Measurements from ENCODE around the gene NUDT7. TPM values are rescaled to one million over a fixed set of nuclear protein-coding genes. Genes with fewer than 3 reads are reported as not detected.

NUDT7 gene
- total RNA-seq, 1 donor from 2014 or later, result 1.4 TPM

DNA sequence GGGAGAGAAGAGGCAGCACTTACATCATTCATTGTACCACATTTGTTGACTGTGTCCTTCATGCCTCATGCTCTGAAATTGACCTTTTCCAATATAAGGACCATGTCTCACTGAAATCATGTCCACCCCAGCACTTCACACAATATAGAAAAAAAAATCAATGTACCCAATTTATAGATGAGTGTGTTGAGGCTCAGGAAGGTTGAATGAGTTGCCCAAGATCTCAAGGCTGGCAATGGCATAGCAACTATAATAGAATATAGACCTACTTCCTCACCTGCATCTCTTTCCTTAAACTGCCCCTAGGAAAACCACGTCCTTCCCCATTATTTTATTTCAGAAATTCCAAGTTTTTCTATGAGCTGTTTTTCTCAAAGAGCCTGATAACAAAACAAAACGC lies 65.1 kb downstream of the NUDT7 start:
- H3K9me3 Mint-ChIP-seq (ENCODE audit: unreplicated experiment), result no peaks in the 10 kb centered on the region
- no peak overlapping the region for H3K27ac Mint-ChIP-seq (ENCODE audit: unreplicated experiment)
- TF ChIP-seq, protein P1, sequence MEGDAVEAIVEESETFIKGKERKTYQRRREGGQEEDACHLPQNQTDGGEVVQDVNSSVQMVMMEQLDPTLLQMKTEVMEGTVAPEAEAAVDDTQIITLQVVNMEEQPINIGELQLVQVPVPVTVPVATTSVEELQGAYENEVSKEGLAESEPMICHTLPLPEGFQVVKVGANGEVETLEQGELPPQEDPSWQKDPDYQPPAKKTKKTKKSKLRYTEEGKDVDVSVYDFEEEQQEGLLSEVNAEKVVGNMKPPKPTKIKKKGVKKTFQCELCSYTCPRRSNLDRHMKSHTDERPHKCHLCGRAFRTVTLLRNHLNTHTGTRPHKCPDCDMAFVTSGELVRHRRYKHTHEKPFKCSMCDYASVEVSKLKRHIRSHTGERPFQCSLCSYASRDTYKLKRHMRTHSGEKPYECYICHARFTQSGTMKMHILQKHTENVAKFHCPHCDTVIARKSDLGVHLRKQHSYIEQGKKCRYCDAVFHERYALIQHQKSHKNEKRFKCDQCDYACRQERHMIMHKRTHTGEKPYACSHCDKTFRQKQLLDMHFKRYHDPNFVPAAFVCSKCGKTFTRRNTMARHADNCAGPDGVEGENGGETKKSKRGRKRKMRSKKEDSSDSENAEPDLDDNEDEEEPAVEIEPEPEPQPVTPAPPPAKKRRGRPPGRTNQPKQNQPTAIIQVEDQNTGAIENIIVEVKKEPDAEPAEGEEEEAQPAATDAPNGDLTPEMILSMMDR (IDR thresholded peaks at IDR 0.05), result no peak
- H3K27me3 Mint-ChIP-seq (ENCODE audit: unreplicated experiment), result peaks cover 50% of the 10 kb centered on the region
- H3K36me3 Mint-ChIP-seq (ENCODE audit: unreplicated experiment), result no peaks in the 10 kb centered on the region
- peaks cover 6% of the 10 kb centered on the region for H3K4me1 Mint-ChIP-seq (ENCODE audit: unreplicated experiment)
- no peak for DNase-seq (ENCODE audit: extremely low spot score, unreplicated experiment)
- no peak overlapping the region for H3K4me3 Mint-ChIP-seq (ENCODE audit: unreplicated experiment)

DNA sequence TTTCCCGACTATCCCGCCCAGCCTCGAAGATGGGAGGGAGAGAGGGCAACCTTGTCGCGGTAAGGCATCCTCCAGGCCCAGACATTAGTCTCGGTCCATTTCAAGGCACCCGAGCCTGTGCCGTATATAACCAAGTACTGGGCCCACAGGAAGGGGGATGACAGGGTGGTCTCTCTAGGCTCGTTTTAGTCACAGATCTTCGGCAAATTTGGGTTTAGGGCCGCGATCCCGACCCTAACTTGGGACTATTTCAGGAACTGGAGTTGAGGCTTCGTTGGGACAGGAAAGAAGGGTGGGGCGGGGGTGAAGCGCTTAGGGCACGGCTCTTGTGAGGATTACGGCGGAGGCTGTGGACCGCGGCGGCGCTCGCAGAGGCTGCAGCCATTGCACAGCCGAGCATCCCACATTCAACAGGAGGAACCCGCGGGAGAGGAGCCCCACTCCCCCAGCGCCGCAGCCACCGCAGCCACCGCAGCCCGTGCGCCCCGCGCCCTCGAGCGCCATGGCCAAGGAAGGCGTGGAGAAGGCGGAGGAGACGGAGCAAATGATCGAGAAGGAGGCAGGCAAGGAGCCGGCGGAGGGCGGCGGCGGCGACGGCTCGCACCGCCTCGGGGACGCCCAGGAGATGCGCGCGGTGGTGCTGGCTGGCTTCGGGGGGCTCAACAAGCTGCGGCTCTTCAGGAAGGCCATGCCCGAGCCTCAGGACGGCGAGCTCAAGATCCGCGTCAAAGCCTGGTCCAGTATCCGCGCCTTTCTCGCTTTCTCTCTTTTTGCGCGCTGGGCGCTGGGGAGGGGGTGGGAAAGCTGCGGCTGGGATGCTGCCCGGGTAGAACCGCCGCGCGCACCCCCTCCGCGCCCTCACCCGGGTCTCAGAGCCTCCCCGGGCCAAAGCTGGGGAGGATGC lies 66.1 kb downstream of the NUDT7 start, which contains the start of gene VAT1L:
Gene VAT1L, plus strand, starts transcription at position 384 of the 904 bp plus-strand sequence. Its CDS starts 119 bp downstream, at position 503.
- TF ChIP-seq, protein P1 (IDR thresholded peaks at IDR 0.05), result no peak
- Mint-ChIP-seq H3K27ac (ENCODE audit: unreplicated experiment) (no peak within 1 kb of the TSS), H3K4me1 (ENCODE audit: unreplicated experiment) (peaks cover 6% of the 10 kb centered on the region), H3K9me3 (ENCODE audit: unreplicated experiment) (no peaks in the 10 kb centered on the region), H3K4me3 (ENCODE audit: unreplicated experiment) (peak within 1 kb of the TSS; percentile 75), H3K27me3 (ENCODE audit: unreplicated experiment) (peaks cover 50% of the 10 kb centered on the region), H3K36me3 (ENCODE audit: unreplicated experiment) (no peaks in the 10 kb centered on the region)
- DNase-seq (ENCODE audit: extremely low spot score, unreplicated experiment), result no peak

DNA sequence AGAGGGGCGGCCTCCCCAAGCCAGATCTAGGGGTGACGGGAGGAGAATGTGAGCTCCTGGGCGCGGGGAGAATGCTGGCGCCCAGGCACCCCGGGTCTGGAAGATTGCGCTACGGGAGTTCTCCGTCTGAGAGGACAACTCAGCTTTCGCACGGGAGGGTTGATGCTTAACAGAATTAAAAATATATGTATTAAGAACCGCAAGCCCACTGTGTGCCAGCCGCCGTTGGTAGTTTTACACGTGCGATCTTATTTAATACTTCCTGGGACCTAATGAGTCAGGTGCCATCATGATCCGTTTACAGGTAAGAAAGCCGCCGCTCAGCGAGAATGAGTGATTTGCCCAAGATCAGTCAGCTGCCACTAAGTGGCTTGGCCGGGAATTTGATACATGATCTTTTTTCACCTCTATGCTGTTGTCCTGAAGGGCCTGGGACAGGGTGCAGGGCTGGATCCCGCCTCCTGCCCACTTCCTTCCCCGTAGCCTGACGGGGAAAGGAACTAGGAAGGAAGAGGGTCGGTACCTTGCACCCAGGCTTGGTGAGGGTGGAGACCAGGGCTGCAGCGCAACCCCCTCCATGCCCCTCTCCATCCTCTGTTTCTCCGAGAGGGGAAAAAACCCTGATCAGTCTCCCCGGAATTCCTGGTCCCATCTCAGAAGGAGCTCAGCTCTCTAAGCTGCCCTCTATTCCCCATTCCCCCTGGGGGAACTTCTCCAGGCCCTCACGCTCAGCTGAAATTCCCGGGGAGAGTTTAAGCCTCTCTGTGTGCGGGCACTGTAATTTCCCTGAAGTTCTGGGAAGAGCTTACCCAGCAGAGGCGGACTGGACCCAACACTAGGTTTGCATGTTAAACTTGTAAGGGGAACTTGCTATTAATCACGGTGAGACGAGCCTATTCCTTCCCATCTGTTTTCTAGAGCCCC lies 67.0 kb downstream of the NUDT7 start:
- Mint-ChIP-seq H3K4me1 (ENCODE audit: unreplicated experiment) (peaks cover 6% of the 10 kb centered on the region), H3K27me3 (ENCODE audit: unreplicated experiment) (peaks cover 50% of the 10 kb centered on the region), H3K36me3 (ENCODE audit: unreplicated experiment) (no peaks in the 10 kb centered on the region), H3K4me3 (ENCODE audit: unreplicated experiment) (peak overlapping the region; percentile 7), H3K9me3 (ENCODE audit: unreplicated experiment) (no peaks in the 10 kb centered on the region), H3K27ac (ENCODE audit: unreplicated experiment) (no peak overlapping the region)
- TF ChIP-seq, protein P1 (IDR thresholded peaks at IDR 0.05), result no peak
- no peak for DNase-seq (ENCODE audit: extremely low spot score, unreplicated experiment)

DNA sequence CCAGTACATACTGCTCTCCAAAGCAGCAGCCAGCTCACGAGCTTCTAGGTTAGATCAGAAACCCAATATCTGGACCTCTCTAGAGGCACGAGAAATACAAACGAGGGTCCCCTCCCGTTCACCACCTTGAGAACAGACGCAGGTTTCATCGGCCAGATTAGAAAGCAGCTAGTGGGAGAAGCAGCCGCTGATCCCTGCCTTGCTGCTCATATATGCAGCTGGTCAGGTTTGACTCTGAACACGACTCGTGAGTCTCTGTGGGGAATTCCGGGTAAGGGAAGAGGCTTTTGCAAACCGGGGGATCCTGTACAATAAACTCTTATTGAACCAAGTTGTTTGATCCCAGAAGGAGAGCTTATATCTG lies 67.7 kb downstream of the NUDT7 start:
- DNase-seq (ENCODE audit: extremely low spot score, unreplicated experiment), result no peak
- Mint-ChIP-seq H3K4me3 (ENCODE audit: unreplicated experiment) (no peak overlapping the region), H3K27ac (ENCODE audit: unreplicated experiment) (no peak overlapping the region), H3K4me1 (ENCODE audit: unreplicated experiment) (peaks cover 6% of the 10 kb centered on the region), H3K27me3 (ENCODE audit: unreplicated experiment) (peaks cover 52% of the 10 kb centered on the region), H3K36me3 (ENCODE audit: unreplicated experiment) (no peaks in the 10 kb centered on the region), H3K9me3 (ENCODE audit: unreplicated experiment) (no peaks in the 10 kb centered on the region)
- TF ChIP-seq, protein P1 (IDR thresholded peaks at IDR 0.05), result no peak

Data from osteocyte (in vitro differentiated cells).